PFSK-1 (cell line): ENCODE results near the gene DBF4B.

Source experiments
- FOXP2 ChIP-seq: optimal IDR thresholded peaks from 2 replicates; pipeline ENCODE3; 2011; ENCODE audit warnings: borderline replicate concordance, control low read depth, inconsistent platforms; ENCODE audit not compliant: insufficient read depth; ENCODE audit errors: extremely low read length, extremely low read depth
- POLR2AphosphoS5 ChIP-seq: IDR thresholded peaks from 2 replicates; pipeline ENCODE4 v1.6.1; 2012; ENCODE audit warnings: low read depth, mild to moderate bottlenecking, control low read depth, low read length, moderate library complexity
- REST ChIP-seq, 2 experiments: IDR thresholded peaks; 2 replicates each; pipeline versions ENCODE4 v1.6.1 to v1.8.0; 2011 to 2012; ENCODE audit warnings: low read depth in 2 of 2, low read length in 2 of 2, control low read depth in 1 of 2, inconsistent platforms in 1 of 2, mild to moderate bottlenecking in 1 of 2, moderate library complexity in 1 of 2; ENCODE audit not compliant: insufficient read depth in 1 of 2
- SIN3A ChIP-seq: IDR thresholded peaks from 2 replicates; pipeline ENCODE4 v1.6.1; 2012; ENCODE audit warnings: mild to moderate bottlenecking, low read length, moderate library complexity, borderline replicate concordance; ENCODE audit not compliant: insufficient read depth
- TAF1 ChIP-seq: IDR thresholded peaks from 2 replicates; pipeline ENCODE4 v1.6.1; 2012; ENCODE audit warnings: low read length, control low read depth, borderline replicate concordance; ENCODE audit not compliant: insufficient read depth

Gene DBF4B

DNA sequence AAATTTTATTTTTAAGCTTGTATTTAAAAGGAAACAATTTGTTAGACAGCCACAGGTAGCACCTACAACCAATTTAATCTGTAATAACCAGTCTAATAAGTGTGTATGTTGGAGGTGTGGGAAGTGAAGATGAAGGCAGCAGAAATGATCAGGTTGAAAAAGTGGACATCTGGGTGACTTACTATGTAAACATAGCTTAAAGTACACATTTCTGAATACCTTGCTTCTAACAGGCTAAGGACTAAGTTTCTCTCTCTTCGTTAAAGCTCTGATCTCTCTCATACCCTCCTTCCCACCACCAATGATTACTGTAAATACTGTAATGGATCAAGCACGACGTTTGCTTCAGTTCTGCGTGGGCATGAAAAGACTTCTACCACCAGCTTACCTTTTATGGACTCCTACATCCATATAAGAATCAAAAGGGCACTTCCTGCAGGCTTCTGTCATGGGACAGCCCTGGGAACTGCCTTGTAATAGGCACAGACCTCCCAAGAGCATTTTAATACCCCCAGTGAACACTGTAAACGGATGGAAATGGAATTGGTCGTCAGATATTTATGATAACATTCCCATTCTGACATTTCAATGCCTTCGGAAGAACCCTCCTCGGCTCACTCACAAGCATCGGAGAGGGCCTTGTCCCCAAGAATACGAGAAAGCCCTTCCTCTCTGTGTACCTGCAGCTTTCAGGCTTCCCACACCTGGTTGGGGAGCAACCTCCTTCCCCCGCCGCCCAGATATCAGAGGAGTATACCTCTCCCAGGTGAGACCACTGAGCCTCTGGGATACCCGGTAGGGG, 19.6 kb upstream of the DBF4B start:
- TF ChIP-seq REST (IDR thresholded peaks at IDR 0.05; ENCODE audit: insufficient read depth in 1 of 2, low read depth in 2 of 2, low read length in 2 of 2) (no peak), POLR2AphosphoS5 (no peak), TAF1 (no peak), FOXP2 (no peak), SIN3A (no peak)

GRCh38 chr17:44689477-44690217, 18.8 kb upstream of the DBF4B start, which contains the start of gene CCDC43:
TSS of gene CCDC43 (minus strand) at chr17:44689776. CDS start at chr17:44689753, 23 bp downstream.
- peak; percentile 99 for TF ChIP-seq POLR2AphosphoS5
- peak; percentile 96 for TF ChIP-seq TAF1
- TF ChIP-seq REST (IDR thresholded peaks at IDR 0.05; ENCODE audit: insufficient read depth in 1 of 2, low read depth in 2 of 2, low read length in 2 of 2), result no peak; a peak in 1 of 4 replicates
- TF ChIP-seq FOXP2, result peak; percentile 77

DNA sequence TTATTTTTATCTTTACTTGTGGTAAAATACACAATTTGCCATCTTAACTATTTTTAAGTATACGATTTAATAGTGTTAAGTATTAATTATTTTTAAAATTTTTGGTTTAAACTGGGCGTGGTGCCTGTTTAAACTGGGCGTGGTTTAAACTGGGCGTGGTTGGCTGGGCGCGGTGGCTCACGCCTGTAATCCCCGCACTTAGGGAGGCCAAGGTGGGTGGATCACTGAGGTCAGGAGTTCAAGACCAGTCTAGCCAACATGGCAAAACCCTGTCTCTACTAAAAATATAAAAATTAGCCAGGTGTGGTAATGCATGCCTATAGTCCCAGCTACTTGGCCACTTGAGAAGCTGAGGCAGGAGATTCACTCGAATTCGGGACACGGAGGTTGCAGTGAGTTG, 14.9 kb upstream of the DBF4B start:
- no peak for TF ChIP-seq FOXP2
- TF ChIP-seq TAF1, result no peak
- TF ChIP-seq POLR2AphosphoS5, result no peak
- no peak for TF ChIP-seq REST (IDR thresholded peaks at IDR 0.05; ENCODE audit: insufficient read depth in 1 of 2, low read depth in 2 of 2, low read length in 2 of 2)
- TF ChIP-seq SIN3A, result no peak

DNA sequence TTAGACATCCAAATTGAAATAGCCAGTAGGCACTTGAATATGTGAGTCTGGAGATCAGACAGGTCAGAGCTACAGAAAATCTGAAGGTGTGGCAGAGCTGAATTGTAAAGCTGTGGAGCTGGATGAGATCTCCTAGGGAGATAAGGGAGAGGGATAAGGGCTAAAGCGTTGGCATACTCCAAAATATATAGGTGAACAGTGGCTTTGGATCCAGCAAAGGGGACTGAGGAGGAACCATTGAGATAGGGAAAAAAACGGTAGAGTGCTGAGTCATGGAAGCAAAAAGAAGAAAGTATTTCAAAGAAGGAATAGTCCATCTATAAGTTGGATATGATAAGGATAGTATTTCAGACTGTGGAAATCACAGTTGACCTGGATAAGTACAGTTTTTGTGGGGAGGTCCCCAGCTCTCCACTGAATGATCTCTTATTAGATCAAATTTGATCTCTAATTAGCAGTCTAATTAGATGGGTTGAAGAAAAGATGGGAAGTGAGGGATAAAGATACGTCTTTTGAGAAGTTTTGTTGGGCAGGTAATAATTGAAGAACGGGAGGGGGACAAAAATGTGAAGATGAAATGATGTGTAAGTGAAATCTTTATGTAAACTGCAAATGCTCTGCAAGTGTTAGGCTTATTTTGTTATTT, 587 bp upstream of the DBF4B start:
- TF ChIP-seq FOXP2, result no peak
- TF ChIP-seq SIN3A, result no peak
- TF ChIP-seq POLR2AphosphoS5, result no peak
- TF ChIP-seq REST (IDR thresholded peaks at IDR 0.05; ENCODE audit: insufficient read depth in 1 of 2, low read depth in 2 of 2, low read length in 2 of 2), result no peak
- no peak for TF ChIP-seq TAF1
